ENCODE data around the gene KCNJ9.
"Not testable (repeated sequence)": the region's sequence is repeated elsewhere in the genome, so short reads cannot be mapped to it uniquely, and the experiment has no call there.

GRCh38 chr1:160126342-160126741, 45.0 kb downstream of the KCNJ9 start:
- TF ChIP-seq CTCF (conservative IDR thresholded peaks at IDR 0.05; ENCODE audit: low read length); EZH2phosphoT487 (IDR thresholded peaks at IDR 0.05; ENCODE audit: borderline replicate concordance): not testable (repeated sequence)
